Transverse colon (tissue), 4 donors: Measurements from ENCODE around the gene SPAG4. TPM values are rescaled to one million over a fixed set of nuclear protein-coding genes. Genes with fewer than 3 reads are reported as not detected.

Experiments
- DNase-seq: peaks from one replicate; pipeline ENCODE4 v3.0.0-alpha.2; 2019
- H3K27ac ChIP-seq, 4 donors: fragments of 200-600 bp; sonication (generic); 2 replicates each; pipeline ENCODE4 v1.5.1; 2016 to 2018; ENCODE audit warnings: inconsistent platforms in 4 of 4
- H3K27me3 ChIP-seq: fragments of 200-600 bp; sonication (generic); 2 replicates; pipeline ENCODE4 v1.5.1; 2017; ENCODE audit warnings: inconsistent platforms
- H3K36me3 ChIP-seq, 4 donors: fragments of 200-600 bp; sonication (generic); 2 replicates each; pipeline ENCODE4 v1.5.1; 2017 to 2019; ENCODE audit warnings: inconsistent platforms in 4 of 4
- H3K4me1 ChIP-seq, 4 donors: fragments of 200-600 bp; sonication (generic); 2 replicates each; pipeline ENCODE4 v1.5.1; 2017 to 2020; ENCODE audit warnings: inconsistent platforms in 4 of 4
- H3K4me3 ChIP-seq, 4 donors: fragments of 200-600 bp; sonication (generic); 1 replicate in 1 of 4; 2 replicates in 3 of 4; pipeline versions ENCODE4 v1.5.1 to v1.6.1; 2017 to 2019; ENCODE audit warnings: inconsistent platforms in 4 of 4
- H3K9me3 ChIP-seq, 2 donors: fragments of 200-600 bp; sonication (generic); 2 replicates each; pipeline ENCODE4 v1.5.1; 2017 to 2019; ENCODE audit warnings: inconsistent platforms in 2 of 2
- CTCF ChIP-seq, 5 experiments: fragments of 200-600 bp in 3 of 5; fragments of 450-650 bp in 2 of 5; sonication (generic) in 3 of 5; IDR thresholded peaks; 1 replicate in 2 of 5; 2 replicates in 3 of 5; pipeline ENCODE4 v1.5.1; 2016 to 2017; ENCODE audit warnings: antibody characterized with exemption in 5 of 5, inconsistent platforms in 3 of 5, mild to moderate bottlenecking in 2 of 5, moderate library complexity in 1 of 5
- EP300 ChIP-seq: sonication (generic); formaldehyde crosslinking; IDR thresholded peaks from one replicate; pipeline ENCODE4 v1.6.1; 2017; ENCODE audit warnings: antibody characterized with exemption, low read depth
- POLR2A ChIP-seq: fragments of 450-650 bp; IDR thresholded peaks from one replicate; pipeline ENCODE4 v1.6.1; 2016; ENCODE audit warnings: antibody characterized with exemption, mild to moderate bottlenecking, moderate library complexity
- POLR2AphosphoS5 ChIP-seq, 3 donors: sonication (generic); formaldehyde crosslinking; IDR thresholded peaks; one replicate each; pipeline ENCODE4 v1.6.1; 2016; ENCODE audit warnings: antibody characterized with exemption in 3 of 3
- WGBS, 2 donors: methylation state at CpG; one replicate each; pipeline ENCODE4 v1.1.5; 2018; ENCODE audit warnings: low coverage in 1 of 2; 5-methylcytosine and 5-hydroxymethylcytosine counted together
- in situ Hi-C, 4 donors: fragments of 200-750 bp; cut with MboI; loops; one replicate each; pipeline versions ENCODE4 v1.15.0 to v1.15.1; 2017; ENCODE audit warnings: low sequenced_read_pairs in 3 of 4, low pct_ligation_motif_present in 1 of 4, low pct_unique_long_range_greater_than_20kb in 1 of 4
- intact Hi-C: fragments of 100-400 bp; cut with DNase I; formaldehyde crosslinking; loops from one replicate; pipeline ENCODE4 v1.15.1; 2023; ENCODE audit warnings: low total_unique reads
- small RNA-seq, 4 donors: library from RNA; depleted of rRNA; stranded (forward); fragments of <200 nt; gene quantifications; one replicate each; pipeline ENCODE3, GENCODE V24; 2016
- total RNA-seq, 4 donors: library from RNA; depleted of rRNA; stranded (reverse); fragments of >200 nt; gene quantifications; one replicate each; pipeline ENCODE4 v1.1.0, GENCODE V29; 2016

Gene SPAG4
- total RNA-seq, 4 donors from 2014 or later, result 3.3 to 17.5 TPM; not detected in 2

- H3K9me3 ChIP-seq, result no peaks in the 10 kb centered on the region
- in situ Hi-C loops (no loop called here), intact Hi-C loops (no loop called here)
- no peaks in the 10 kb centered on the region for H3K4me1 ChIP-seq
- H3K36me3 ChIP-seq, result peaks cover 0 to 45% (median 14%) of the 10 kb centered on the region in 4 donors
- no peak overlapping the region for H3K4me3 ChIP-seq
- TF ChIP-seq POLR2AphosphoS5 (IDR thresholded peaks at IDR 0.05) (no peak), POLR2A (no peak), CTCF (IDR thresholded peaks at IDR 0.05) (no peak), EP300 (no peak)
- DNase-seq, result no peak
- 94% methylated on average over 5 of the region's 5 CpGs; no CpG with 5 or more reads in 1 of the 2 donors for WGBS, 2 donors
- H3K27me3 ChIP-seq, result no peaks in the 10 kb centered on the region
- H3K27ac ChIP-seq, result no peak overlapping the region
These were observed 53.6 kb downstream of the SPAG4 start for GRCh38 chr20:35669221-35669620.

- TF ChIP-seq EP300 (no peak), CTCF (IDR thresholded peaks at IDR 0.05) (no peak), POLR2A (no peak), POLR2AphosphoS5 (IDR thresholded peaks at IDR 0.05) (no peak)
- Histone ChIP-seq H3K36me3 (peaks cover 0 to 48% (median 17%) of the 10 kb centered on the region in 4 donors), H3K9me3 (no peaks in the 10 kb centered on the region), H3K4me1 (no peaks in the 10 kb centered on the region), H3K27me3 (no peaks in the 10 kb centered on the region), H3K4me3 (no peak overlapping the region), H3K27ac (no peak overlapping the region)
- in situ Hi-C loops, result no loop called here
- intact Hi-C loops, result no loop called here
- DNase-seq, result no peak
- 80% methylated on average over 1 of the region's 1 CpG; no CpG with 5 or more reads in 1 of the 2 donors for whole genome bisulfite sequencing, 2 donors
These were observed 54.1 kb downstream of the SPAG4 start for GRCh38 chr20:35669681-35670080.

Small RNA genes within 50 kb of the gene (small RNA-seq; reads per million reads assigned to genes)
- gene RNU6-759P (0 to 0.12 (median 0) reads per million in 4 donors), gene RPL37P1 (0 reads per million in 4 donors)

Other genes starting within 250 kb of the SPAG4 start
- 10 to 100 TPM; 24.7 to 70.8 (median 44.5) TPM for gene UQCC1, start 203.9 kb upstream of the SPAG4 start, total RNA-seq
- 1 to 10 TPM in 1 of 4 donors, under 1 TPM in 2, not detected in 1; 0.32 to 2.2 (median 0.40) TPM for gene GDF5, start 177.6 kb upstream of the SPAG4 start, total RNA-seq
- 10 to 100 TPM; 22.8 to 38.6 (median 28.7) TPM for gene CEP250, start 160.2 kb upstream of the SPAG4 start, total RNA-seq
- not detected for gene C20orf173, start 86.2 kb upstream of the SPAG4 start, total RNA-seq
- 100 to 1,000 TPM; 115 to 398 (median 237) TPM for gene ERGIC3, start 73.8 kb upstream of the SPAG4 start, total RNA-seq
- 100 to 1,000 TPM in 3 of 4 donors, 10 to 100 TPM in 1; 67.7 to 225 (median 132) TPM for gene CPNE1, start 49.1 kb downstream of the SPAG4 start, total RNA-seq
- 10 to 100 TPM; 24.7 to 33.8 (median 29.3) TPM for gene RBM12, start 49.1 kb downstream of the SPAG4 start, total RNA-seq
- gene NFS1, start 83.5 kb downstream of the SPAG4 start, total RNA-seq, result 10 to 100 TPM; 28.4 to 54.1 (median 42.0) TPM
- 100 to 1,000 TPM; 114 to 416 (median 182) TPM for gene ROMO1, start 83.6 kb downstream of the SPAG4 start, total RNA-seq
- gene RBM39, start 126.4 kb downstream of the SPAG4 start, total RNA-seq, result 100 to 1,000 TPM; 264 to 721 (median 416) TPM
- 10 to 100 TPM; 20.6 to 88.6 (median 43.1) TPM for gene PHF20, start 156.2 kb downstream of the SPAG4 start, total RNA-seq